GM10248 (cell line): ENCODE results near the gene MOK.
A peak's percentile ranks its signal among the peaks of the same experiment; 100 is the strongest.

Experiments used
- CTCF ChIA-PET: fragments of 300-600 bp; sonication (Branson Sonifier 250); formaldehyde crosslinking; extraction: SDS; loops from one replicate; lab custom pipeline; 2021; ENCODE audit warnings: antibody characterized with exemption; lab: Yijun Ruan, JAX
- POLR2A ChIA-PET: fragments of 350-650 bp; sonication (Branson Sonifier 250); formaldehyde crosslinking; extraction: SDS; loops from one replicate; lab custom pipeline; 2020; ENCODE audit warnings: antibody characterized with exemption; lab: Yijun Ruan, JAX
- DNase-seq: peaks from one replicate; pipeline ENCODE4 v3.0.0; 2012; ENCODE audit errors: extremely low spot score
- TF ChIP-seq, protein P1 (sequence below): IDR thresholded peaks from 2 replicates; pipeline ENCODE4 v1.5.1; 2012; ENCODE audit warnings: mild to moderate bottlenecking, low read depth; ENCODE audit errors: extremely low read depth, missing control alignments, control extremely low read depth

Gene MOK

DNA sequence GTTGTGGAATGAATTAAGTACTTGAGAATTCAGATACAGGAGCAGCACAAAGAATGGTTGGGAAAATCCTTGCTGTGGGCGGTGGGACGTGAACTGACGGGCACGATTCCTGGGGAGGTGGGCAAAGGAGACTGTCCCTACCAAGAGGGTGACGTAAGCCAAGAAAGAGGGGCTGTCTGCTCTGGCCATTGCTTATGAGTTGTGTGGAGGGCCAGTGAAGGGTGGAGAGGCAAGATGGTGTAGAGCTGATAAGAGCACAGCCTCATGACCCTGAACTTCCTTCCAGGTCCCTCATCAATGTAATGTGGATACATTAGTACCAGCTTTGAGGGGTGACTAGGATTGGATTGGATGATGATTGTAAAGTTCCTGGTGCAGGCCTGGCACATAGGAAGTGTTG, 115.1 kb downstream of the MOK start:
- TF ChIP-seq, protein P1, sequence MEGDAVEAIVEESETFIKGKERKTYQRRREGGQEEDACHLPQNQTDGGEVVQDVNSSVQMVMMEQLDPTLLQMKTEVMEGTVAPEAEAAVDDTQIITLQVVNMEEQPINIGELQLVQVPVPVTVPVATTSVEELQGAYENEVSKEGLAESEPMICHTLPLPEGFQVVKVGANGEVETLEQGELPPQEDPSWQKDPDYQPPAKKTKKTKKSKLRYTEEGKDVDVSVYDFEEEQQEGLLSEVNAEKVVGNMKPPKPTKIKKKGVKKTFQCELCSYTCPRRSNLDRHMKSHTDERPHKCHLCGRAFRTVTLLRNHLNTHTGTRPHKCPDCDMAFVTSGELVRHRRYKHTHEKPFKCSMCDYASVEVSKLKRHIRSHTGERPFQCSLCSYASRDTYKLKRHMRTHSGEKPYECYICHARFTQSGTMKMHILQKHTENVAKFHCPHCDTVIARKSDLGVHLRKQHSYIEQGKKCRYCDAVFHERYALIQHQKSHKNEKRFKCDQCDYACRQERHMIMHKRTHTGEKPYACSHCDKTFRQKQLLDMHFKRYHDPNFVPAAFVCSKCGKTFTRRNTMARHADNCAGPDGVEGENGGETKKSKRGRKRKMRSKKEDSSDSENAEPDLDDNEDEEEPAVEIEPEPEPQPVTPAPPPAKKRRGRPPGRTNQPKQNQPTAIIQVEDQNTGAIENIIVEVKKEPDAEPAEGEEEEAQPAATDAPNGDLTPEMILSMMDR, result no peak
- CTCF ChIA-PET, result no interaction called here
- no peak for DNase-seq
- POLR2A ChIA-PET, result no interaction called here

DNA sequence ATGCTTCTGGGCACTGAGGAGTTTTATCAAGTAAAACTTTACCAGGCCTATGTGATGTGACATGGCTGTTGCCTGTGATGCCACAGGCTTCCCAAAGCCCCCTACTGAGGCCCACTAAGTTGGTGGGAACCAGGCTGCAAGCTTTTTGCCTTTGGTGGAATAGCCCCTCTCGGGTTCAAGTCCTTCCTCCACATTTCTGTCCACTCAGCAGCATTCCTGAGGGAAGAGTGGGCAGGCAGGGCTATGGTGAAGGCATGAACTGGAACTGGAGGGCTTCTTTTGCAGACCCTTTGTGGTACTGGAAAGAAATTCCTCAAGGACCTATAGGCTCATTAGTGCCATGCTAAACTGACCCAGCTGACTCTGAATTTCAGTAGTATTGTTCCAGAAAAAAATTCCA, 116.8 kb downstream of the MOK start:
- ChIA-PET POLR2A (no interaction called here), CTCF (interaction anchor here (1.0 to 1.2 kb wide), 2 partner anchors 11 to 31 kb away, joined by 3 read pairs; no protein-coding TSS in a partner anchor)
- no peak for DNase-seq
- TF ChIP-seq, protein P1, result no peak

DNA sequence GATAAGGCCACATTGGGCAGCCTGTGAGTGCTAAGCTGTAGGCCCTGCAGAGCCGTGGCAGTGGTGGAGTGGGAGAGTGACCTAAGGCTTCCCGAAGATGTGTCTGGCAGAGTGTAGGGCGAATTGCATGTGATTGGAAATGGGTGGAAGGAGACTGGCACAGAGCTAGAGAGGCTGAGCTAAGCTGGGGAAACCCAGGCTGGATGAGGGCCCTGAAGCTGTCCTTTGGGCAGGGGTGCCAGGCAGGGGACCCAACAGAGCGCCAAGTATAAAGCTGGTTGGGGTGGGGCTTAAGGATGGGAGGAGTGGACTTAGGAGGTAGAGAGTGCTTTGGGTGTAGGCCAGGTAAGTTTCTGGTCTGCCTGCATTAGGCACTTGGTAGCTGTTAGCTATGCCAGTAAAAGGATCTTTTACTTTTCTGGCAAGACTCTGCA, 117.4 kb downstream of the MOK start:
- ChIA-PET CTCF (interaction anchor here (1.0 to 1.2 kb wide), 2 partner anchors 10 to 30 kb away, joined by 3 read pairs; no protein-coding TSS in a partner anchor), POLR2A (interaction anchor here (0.6 kb wide), 1 partner anchor 44 kb away, joined by 5 read pairs; no protein-coding TSS in a partner anchor)
- TF ChIP-seq, protein P1, result no peak
- no peak for DNase-seq

DNA sequence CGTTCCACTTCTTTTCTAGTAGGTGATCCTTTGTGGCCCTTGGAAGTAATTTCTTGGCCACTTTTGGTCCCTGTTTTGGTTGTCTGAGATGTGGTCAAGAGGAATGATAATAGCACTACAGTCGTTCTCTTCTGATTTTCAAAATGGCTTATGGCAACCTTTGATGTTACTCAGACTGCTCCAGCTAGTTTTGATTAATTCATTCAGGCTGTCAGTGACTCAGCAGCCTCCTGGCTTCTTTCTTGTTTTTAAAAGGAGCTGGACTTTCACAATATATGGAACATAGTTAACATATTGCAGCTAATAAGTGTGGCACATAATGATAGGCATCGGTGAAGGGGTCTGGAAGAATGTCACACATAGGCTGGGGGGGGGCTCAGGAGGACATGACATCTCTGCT, 117.9 kb downstream of the MOK start:
- no peak for DNase-seq
- TF ChIP-seq, protein P1, result no peak
- POLR2A ChIA-PET, result interaction anchor here (0.6 kb wide), 1 partner anchor 44 kb away, joined by 5 read pairs; no protein-coding TSS in a partner anchor
- CTCF ChIA-PET, result interaction anchor here (1.0 kb wide), 1 partner anchor 10 kb away, joined by 3 read pairs; no protein-coding TSS in a partner anchor

DNA sequence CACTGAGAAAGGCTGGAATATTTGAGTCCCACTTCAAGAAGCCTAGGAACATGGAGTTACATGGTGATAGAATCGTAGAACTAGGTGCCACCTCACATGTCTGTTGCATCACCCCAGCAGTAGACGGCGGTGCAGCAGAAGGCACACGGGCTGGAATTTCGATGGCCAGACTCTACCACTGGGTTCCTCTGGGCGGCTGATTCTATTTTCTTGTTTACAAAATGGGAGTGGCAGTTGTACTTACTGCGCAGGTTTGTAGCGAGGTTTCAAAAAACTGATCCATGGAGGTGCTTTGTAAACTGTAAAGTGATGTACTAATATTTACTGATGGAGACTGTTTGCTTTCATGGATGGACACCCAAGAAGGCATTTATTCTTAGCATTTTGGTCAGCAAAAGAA, 119.6 kb downstream of the MOK start:
- POLR2A ChIA-PET, result no interaction called here
- CTCF ChIA-PET, result no interaction called here
- TF ChIP-seq, protein P1, result no peak
- no peak for DNase-seq

DNA sequence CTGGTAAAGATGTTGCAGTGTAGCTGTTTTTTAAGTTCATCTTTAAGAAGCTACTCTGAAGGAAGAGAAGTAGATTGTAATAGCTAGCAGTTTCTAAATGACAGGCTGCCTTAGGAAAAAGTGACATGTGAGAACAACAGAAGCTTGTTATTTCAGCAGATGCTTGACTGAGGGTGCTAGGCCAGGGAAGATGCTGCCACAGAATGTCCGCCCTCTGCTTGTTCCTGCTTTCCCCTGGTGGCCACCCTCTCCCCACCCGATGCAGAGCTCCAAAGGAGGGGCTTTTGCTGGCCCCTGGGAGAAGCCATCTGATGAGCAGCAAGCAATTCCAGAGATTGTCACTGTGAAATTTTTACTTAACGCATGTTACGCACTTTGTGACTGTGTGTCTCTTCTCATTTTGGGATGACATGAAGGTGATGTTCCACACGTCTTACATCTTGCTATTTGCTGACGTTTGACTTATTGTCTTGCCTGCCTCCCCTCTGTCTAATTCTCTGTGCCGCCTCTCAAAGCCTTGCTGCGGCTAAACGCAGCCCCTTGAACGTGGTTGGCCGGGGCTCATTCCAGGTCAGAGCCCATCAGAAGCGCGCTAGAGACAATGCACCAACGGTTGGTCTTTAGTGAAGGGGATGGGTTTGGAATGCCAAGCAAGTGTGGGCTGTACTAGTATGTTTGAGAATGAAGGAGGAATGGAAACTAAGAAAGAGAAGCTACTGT, 120.5 kb downstream of the MOK start:
- peak; percentile 58 for DNase-seq
- TF ChIP-seq, protein P1, result no peak
- ChIA-PET POLR2A (no interaction called here), CTCF (interaction anchor here (0.8 kb wide), 2 partner anchors 13 to 37 kb away, joined by 3 read pairs; no protein-coding TSS in a partner anchor)
